ENCODE data around the gene HYAL2. TPM values are rescaled to one million over a fixed set of nuclear protein-coding genes. Genes with fewer than 3 reads are reported as not detected.

The HYAL2 gene
- total and polyA plus RNA-seq, 10 of the 15 experiments (the other 5 are each of a cell fraction or from before 2014, with no cell fraction given), result 0.06 to 21.8 (median 12.7) TPM

GRCh38 chr3:50298836-50299637 is 23.5 kb downstream of the HYAL2 start, which contains the start of the genes HYAL3 and NAA80 (continued):
- TF ChIP-seq CUX1 (IDR thresholded peaks at IDR 0.05; ENCODE audit: insufficient replicate concordance, low read depth, low read length), result no peak
- no peak for TF ChIP-seq BRCA1 (IDR thresholded peaks at IDR 0.05; ENCODE audit: low read depth, low read length)
- TF ChIP-seq MLLT1 (IDR thresholded peaks at IDR 0.05), result peak; percentile 76
- peak; percentile 97 for TF ChIP-seq LARP7 (IDR thresholded peaks at IDR 0.05)
- peak; percentile 34; the same call in 1 of the 2 replicates for TF ChIP-seq CBFB (IDR thresholded peaks at IDR 0.05; ENCODE audit: low read depth)
- TF ChIP-seq SIX5 (IDR thresholded peaks at IDR 0.05; ENCODE audit: low read depth, low read length, severe bottlenecking), result no peak
- TF ChIP-seq BMI1 (IDR thresholded peaks at IDR 0.05; ENCODE audit: borderline replicate concordance), result no peak
- no peak for TF ChIP-seq ESRRA (IDR thresholded peaks at IDR 0.05; ENCODE audit: low read length)
- peak; percentile 51; the same call in 1 of the 2 replicates for TF ChIP-seq NR2F1 (conservative IDR thresholded peaks at IDR 0.05)
- TF ChIP-seq PAX5 (IDR thresholded peaks at IDR 0.05; ENCODE audit: borderline replicate concordance, low read depth, low read length), result no peak
- no peak for TF ChIP-seq YBX1 (IDR thresholded peaks at IDR 0.05)
- TF ChIP-seq RBBP5 (conservative IDR thresholded peaks at IDR 0.05), result no peak
- TF ChIP-seq PML (IDR thresholded peaks at IDR 0.05; ENCODE audit: low read length), result peak; percentile 59; the same call in 1 of the 2 replicates
- peak; percentile 99 for TF ChIP-seq POLR2A (IDR thresholded peaks at IDR 0.05; ENCODE audit: low read depth, low read length)
- TF ChIP-seq GATAD2B (conservative IDR thresholded peaks at IDR 0.05; ENCODE audit: low read depth), result peak; percentile 95
- peak; percentile 40 to 89; a peak in 3 of 4 replicates for TF ChIP-seq BHLHE40 (IDR thresholded peaks at IDR 0.05; ENCODE audit: borderline replicate concordance in 1 of 2, low read depth in 2 of 2, low read length in 1 of 2)
- TF ChIP-seq, protein P1, sequence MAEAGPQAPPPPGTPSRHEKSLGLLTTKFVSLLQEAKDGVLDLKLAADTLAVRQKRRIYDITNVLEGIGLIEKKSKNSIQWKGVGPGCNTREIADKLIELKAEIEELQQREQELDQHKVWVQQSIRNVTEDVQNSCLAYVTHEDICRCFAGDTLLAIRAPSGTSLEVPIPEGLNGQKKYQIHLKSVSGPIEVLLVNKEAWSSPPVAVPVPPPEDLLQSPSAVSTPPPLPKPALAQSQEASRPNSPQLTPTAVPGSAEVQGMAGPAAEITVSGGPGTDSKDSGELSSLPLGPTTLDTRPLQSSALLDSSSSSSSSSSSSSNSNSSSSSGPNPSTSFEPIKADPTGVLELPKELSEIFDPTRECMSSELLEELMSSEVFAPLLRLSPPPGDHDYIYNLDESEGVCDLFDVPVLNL (IDR thresholded peaks at IDR 0.05; ENCODE audit: low read depth, low read length), result no peak
- TF ChIP-seq ZZZ3 (IDR thresholded peaks at IDR 0.05; ENCODE audit: control insufficient read depth, insufficient read length, low read depth), result no peak
- no peak for TF ChIP-seq FOS (IDR thresholded peaks at IDR 0.05; ENCODE audit: borderline replicate concordance, extremely low read depth, insufficient read length)
- TF ChIP-seq MEF2B (IDR thresholded peaks at IDR 0.05; ENCODE audit: partially characterized antibody, poor library complexity, severe bottlenecking), result peak; percentile 17
- TF ChIP-seq, protein P2, sequence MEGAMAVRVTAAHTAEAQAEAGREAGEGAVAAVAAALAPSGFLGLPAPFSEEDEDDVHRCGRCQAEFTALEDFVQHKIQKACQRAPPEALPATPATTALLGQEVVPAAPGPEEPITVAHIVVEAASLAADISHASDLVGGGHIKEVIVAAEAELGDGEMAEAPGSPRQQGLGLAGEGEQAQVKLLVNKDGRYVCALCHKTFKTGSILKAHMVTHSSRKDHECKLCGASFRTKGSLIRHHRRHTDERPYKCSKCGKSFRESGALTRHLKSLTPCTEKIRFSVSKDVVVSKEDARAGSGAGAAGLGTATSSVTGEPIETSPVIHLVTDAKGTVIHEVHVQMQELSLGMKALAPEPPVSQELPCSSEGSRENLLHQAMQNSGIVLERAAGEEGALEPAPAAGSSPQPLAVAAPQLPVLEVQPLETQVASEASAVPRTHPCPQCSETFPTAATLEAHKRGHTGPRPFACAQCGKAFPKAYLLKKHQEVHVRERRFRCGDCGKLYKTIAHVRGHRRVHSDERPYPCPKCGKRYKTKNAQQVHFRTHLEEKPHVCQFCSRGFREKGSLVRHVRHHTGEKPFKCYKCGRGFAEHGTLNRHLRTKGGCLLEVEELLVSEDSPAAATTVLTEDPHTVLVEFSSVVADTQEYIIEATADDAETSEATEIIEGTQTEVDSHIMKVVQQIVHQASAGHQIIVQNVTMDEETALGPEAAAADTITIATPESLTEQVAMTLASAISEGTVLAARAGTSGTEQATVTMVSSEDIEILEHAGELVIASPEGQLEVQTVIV (IDR thresholded peaks at IDR 0.05; ENCODE audit: borderline replicate concordance, partially characterized antibody), result no peak
